T1000 (cell line): Measurements from ENCODE around the gene ANO2.
"Not testable (repeated sequence)": the region's sequence is repeated elsewhere in the genome, so short reads cannot be mapped to it uniquely, and the experiment has no call there.

Source experiments
- DNase-seq: peaks from one replicate; lab custom pipeline; 2025; ENCODE audit warnings: mixed read lengths; lab: John Stamatoyannopoulos, UW

The ANO2 gene

GRCh38 chr12:5537026-5537615, 407.9 kb downstream of the ANO2 start:
- DNase-seq = not testable (repeated sequence)

- DNase-seq = no peak
Observed at GRCh38 chr12:5535541-5535940, 409.5 kb downstream of the ANO2 start.

- no peak for DNase-seq
Observed at GRCh38 chr12:5534426-5535199, 410.4 kb downstream of the ANO2 start.

- DNase-seq = no peak
Observed at GRCh38 chr12:5533368-5533767, 411.7 kb downstream of the ANO2 start.

- DNase-seq = no peak
Observed at GRCh38 chr12:5525783-5526367, 419.2 kb downstream of the ANO2 start.

- DNase-seq = no peak
Observed at GRCh38 chr12:5524769-5525436, 420.2 kb downstream of the ANO2 start.

- DNase-seq = no peak
Observed at GRCh38 chr12:5524116-5524768, 420.8 kb downstream of the ANO2 start.

- no peak for DNase-seq
Observed at GRCh38 chr12:5523396-5524115, 421.5 kb downstream of the ANO2 start.

GRCh38 chr12:5522432-5523335, 422.4 kb downstream of the ANO2 start:
- DNase-seq = no peak

GRCh38 chr12:5521456-5522325, 423.4 kb downstream of the ANO2 start:
- DNase-seq = no peak

- no peak for DNase-seq
Observed at GRCh38 chr12:5520831-5521230, 424.2 kb downstream of the ANO2 start.

- DNase-seq = no peak
Observed at GRCh38 chr12:5520037-5520436, 425.0 kb downstream of the ANO2 start.

- DNase-seq = no peak
Observed at GRCh38 chr12:5518584-5519365, 426.3 kb downstream of the ANO2 start.

- DNase-seq = no peak
Observed at GRCh38 chr12:5516371-5517241, 428.5 kb downstream of the ANO2 start.

- DNase-seq = no peak
Observed at GRCh38 chr12:5515458-5515857, 429.6 kb downstream of the ANO2 start.

GRCh38 chr12:5514545-5514944, 430.5 kb downstream of the ANO2 start:
- no peak for DNase-seq

- no peak for DNase-seq
Observed at GRCh38 chr12:5514016-5514415, 431.0 kb downstream of the ANO2 start.

- DNase-seq = no peak
Observed at GRCh38 chr12:5513406-5513805, 431.7 kb downstream of the ANO2 start.
